Measurements from ENCODE around the gene PRDM16. TPM values are rescaled to one million over a fixed set of nuclear protein-coding genes. Genes with fewer than 3 reads are reported as not detected.
A peak's percentile ranks its signal among the peaks of the same experiment; 100 is the strongest.

PRDM16 gene
- polyA plus RNA-seq, 1 of the 3 experiments (the other 2 are of a cell fraction) = not detected

DNA sequence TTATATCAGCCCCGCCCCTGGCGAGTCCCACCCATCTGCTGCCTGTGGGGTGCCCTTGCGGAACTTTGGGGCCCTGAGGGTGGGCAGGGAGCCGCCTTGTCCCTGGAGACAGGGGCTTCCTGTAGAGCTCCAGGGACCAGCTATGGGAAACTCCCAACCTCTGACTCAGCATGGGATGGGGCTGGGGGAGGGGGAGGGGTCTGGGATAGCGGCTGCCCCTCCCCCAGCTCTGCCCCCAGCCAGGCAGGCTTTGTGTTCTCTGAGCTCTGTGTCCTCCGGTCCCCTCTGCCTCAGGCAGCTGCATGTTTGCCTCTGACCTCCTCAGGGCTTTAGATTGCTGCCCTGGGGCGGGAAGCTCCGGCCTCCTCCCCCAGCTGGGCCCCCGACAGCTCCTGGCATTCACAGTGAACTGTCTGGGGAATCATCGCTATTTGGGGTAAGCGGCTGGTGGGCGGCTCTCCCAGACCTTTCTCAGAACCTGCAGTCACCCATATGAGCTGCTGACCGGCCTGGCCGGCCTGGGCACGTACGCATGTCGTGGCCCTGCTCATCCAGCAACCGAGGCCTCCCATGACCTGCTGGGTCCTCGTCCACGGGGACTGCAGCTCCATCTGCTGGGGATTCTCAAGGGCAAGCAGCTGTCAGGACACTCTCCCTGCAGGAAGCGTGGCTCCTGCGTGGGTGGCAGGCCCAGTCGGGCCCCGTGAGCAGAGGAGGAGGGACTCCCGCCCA is 402.5 kb downstream of the PRDM16 start:
- Histone ChIP-seq H3K27me3 (ENCODE audit: insufficient read depth) (no peaks in the 10 kb centered on the region), H3K9me3 (no peaks in the 10 kb centered on the region), H3K4me3 (ENCODE audit: low read depth in 2 of 2, low read length in 1 of 2) (no peak overlapping the region), H3K27ac (ENCODE audit: low read depth in 2 of 2, low read length in 1 of 2) (no peak overlapping the region), H2AFZ (ENCODE audit: low read depth) (no peak overlapping the region), H3K4me1 (ENCODE audit: control insufficient read depth in 1 of 2, insufficient read depth in 2 of 2, low read depth in 1 of 2, low read length in 1 of 2) (peaks cover 0 to 7% of the 10 kb centered on the region in 2 experiments; a peak in 2 of 4 replicates), H3K9ac (no peak overlapping the region), H4K20me1 (ENCODE audit: insufficient read depth) (no peaks in the 10 kb centered on the region), H3K9me2 (no peaks in the 10 kb centered on the region), H3F3A (replicated peaks; ENCODE audit: insufficient read depth) (no peaks in the 10 kb centered on the region), H3K79me2 (ENCODE audit: insufficient read depth) (no peaks in the 10 kb centered on the region), H3K36me3 (replicated peaks in 1 of 2; ENCODE audit: control insufficient read depth in 1 of 2, insufficient read depth in 2 of 2, low read length in 1 of 2) (no peaks in the 10 kb centered on the region), H3K4me2 (no peak overlapping the region)
- TF ChIP-seq, protein P1, sequence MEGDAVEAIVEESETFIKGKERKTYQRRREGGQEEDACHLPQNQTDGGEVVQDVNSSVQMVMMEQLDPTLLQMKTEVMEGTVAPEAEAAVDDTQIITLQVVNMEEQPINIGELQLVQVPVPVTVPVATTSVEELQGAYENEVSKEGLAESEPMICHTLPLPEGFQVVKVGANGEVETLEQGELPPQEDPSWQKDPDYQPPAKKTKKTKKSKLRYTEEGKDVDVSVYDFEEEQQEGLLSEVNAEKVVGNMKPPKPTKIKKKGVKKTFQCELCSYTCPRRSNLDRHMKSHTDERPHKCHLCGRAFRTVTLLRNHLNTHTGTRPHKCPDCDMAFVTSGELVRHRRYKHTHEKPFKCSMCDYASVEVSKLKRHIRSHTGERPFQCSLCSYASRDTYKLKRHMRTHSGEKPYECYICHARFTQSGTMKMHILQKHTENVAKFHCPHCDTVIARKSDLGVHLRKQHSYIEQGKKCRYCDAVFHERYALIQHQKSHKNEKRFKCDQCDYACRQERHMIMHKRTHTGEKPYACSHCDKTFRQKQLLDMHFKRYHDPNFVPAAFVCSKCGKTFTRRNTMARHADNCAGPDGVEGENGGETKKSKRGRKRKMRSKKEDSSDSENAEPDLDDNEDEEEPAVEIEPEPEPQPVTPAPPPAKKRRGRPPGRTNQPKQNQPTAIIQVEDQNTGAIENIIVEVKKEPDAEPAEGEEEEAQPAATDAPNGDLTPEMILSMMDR (IDR thresholded peaks at IDR 0.05) = peak; percentile 28
- TF ChIP-seq RXRA (IDR thresholded peaks at IDR 0.05; ENCODE audit: borderline replicate concordance, low read depth) (no peak), RAD21 (IDR thresholded peaks at IDR 0.05; ENCODE audit: low read length) (peak; percentile 45), SMC3 (IDR thresholded peaks at IDR 0.05; ENCODE audit: low read depth, low read length) (peak; percentile 43; the same call in 1 of the 2 replicates)
- POLR2A ChIA-PET = no interaction called here
- peak; percentile 73 for DNase-seq
- CTCF ChIA-PET = interaction anchor here (0.9 to 4.1 kb wide), 17 partner anchors 9 to 152 kb away, joined by 3 to 99 read pairs (median 5); partner anchors contain the start of genes ARHGEF16 and MEGF6
- 54% methylated on average over 12 of the region's 25 CpGs for WGBS (ENCODE audit: low lambda C conversion rate)

DNA sequence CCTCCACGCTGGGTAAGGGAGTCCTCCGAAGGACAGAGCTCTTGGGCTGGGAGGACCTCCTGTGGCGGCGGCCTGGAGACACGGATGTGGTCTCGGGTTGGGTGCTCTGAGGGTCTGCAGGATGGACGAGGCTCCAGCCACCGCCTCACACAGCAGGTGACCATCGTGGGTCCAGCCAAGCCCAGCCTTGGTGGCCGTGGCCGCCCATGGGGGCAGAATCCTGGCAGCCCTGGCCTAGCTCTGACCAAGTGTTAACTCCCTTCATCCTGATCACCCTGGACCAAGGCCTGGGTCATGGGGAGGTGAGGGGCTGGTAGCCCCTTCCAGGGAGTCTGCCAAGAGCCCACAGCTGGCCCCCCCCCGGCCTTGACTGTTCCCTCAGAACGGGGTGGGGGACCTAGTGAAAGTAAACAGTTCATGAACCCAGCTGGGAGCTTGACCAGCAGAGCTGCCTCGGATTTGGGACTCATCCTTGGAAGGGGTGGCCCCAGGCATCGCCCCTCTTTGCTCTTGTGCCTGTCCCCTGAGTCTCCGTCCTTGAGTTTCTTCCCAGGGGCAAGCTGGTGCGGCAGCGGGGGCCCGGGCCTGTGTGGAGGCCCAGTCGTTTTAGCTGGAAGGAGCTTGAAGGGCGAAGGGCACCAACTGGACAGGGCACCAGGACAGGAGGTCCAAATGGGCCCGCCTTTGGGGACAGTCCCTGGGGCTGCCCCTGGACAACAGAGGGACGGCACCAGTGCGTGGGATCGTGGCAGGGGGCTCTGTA is 403.3 kb downstream of the PRDM16 start:
- Histone ChIP-seq H3K9ac (no peak overlapping the region), H3K4me2 (no peak overlapping the region), H3F3A (replicated peaks; ENCODE audit: insufficient read depth) (no peaks in the 10 kb centered on the region), H3K79me2 (ENCODE audit: insufficient read depth) (no peaks in the 10 kb centered on the region), H2AFZ (ENCODE audit: low read depth) (no peak overlapping the region), H3K36me3 (replicated peaks in 1 of 2; ENCODE audit: control insufficient read depth in 1 of 2, insufficient read depth in 2 of 2, low read length in 1 of 2) (no peaks in the 10 kb centered on the region), H4K20me1 (ENCODE audit: insufficient read depth) (no peaks in the 10 kb centered on the region), H3K9me2 (no peaks in the 10 kb centered on the region), H3K27ac (ENCODE audit: low read depth in 2 of 2, low read length in 1 of 2) (no peak overlapping the region), H3K9me3 (no peaks in the 10 kb centered on the region), H3K27me3 (ENCODE audit: insufficient read depth) (no peaks in the 10 kb centered on the region), H3K4me1 (ENCODE audit: control insufficient read depth in 1 of 2, insufficient read depth in 2 of 2, low read depth in 1 of 2, low read length in 1 of 2) (peaks cover 0 to 7% of the 10 kb centered on the region in 2 experiments; a peak in 2 of 4 replicates), H3K4me3 (ENCODE audit: low read depth in 2 of 2, low read length in 1 of 2) (no peak overlapping the region)
- ChIA-PET POLR2A (no interaction called here), CTCF (interaction anchor here (0.9 to 4.1 kb wide), 17 partner anchors 8 to 152 kb away, joined by 3 to 99 read pairs (median 5); partner anchors contain the start of genes ARHGEF16 and MEGF6)
- DNase-seq = no peak
- WGBS (ENCODE audit: low lambda C conversion rate) = no CpG with 5 or more reads among the region's 25 CpGs
- TF ChIP-seq CHD2 (IDR thresholded peaks at IDR 0.05; ENCODE audit: low read length, partially characterized antibody) = no peak
- TF ChIP-seq MEF2A (IDR thresholded peaks at IDR 0.05; ENCODE audit: borderline replicate concordance, low read depth) = no peak
- TF ChIP-seq POLR2AphosphoS5 (IDR thresholded peaks at IDR 0.05; ENCODE audit: low read depth, low read length) = no peak
- no peak for TF ChIP-seq GABPA (IDR thresholded peaks at IDR 0.05; ENCODE audit: low read depth)
- TF ChIP-seq MXI1 (IDR thresholded peaks at IDR 0.05; ENCODE audit: low read depth, low read length) = no peak
- no peak for TF ChIP-seq TEAD4 (IDR thresholded peaks at IDR 0.05; ENCODE audit: borderline replicate concordance, insufficient read depth)
- TF ChIP-seq, protein P2, sequence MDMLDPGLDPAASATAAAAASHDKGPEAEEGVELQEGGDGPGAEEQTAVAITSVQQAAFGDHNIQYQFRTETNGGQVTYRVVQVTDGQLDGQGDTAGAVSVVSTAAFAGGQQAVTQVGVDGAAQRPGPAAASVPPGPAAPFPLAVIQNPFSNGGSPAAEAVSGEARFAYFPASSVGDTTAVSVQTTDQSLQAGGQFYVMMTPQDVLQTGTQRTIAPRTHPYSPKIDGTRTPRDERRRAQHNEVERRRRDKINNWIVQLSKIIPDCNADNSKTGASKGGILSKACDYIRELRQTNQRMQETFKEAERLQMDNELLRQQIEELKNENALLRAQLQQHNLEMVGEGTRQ (IDR thresholded peaks at IDR 0.05; ENCODE audit: borderline replicate concordance, low read depth, low read length) = no peak
- TF ChIP-seq YY1 (IDR thresholded peaks at IDR 0.05; ENCODE audit: low read depth) = no peak
- TF ChIP-seq RFX5 (IDR thresholded peaks at IDR 0.05; ENCODE audit: low read length) = no peak
- TF ChIP-seq EP300 (IDR thresholded peaks at IDR 0.05; ENCODE audit: borderline replicate concordance in 1 of 2, low read depth in 1 of 2, low read length in 1 of 2) = no peak
- no peak for TF ChIP-seq NFIC (IDR thresholded peaks at IDR 0.05; ENCODE audit: borderline replicate concordance)
- no peak for TF ChIP-seq NRF1 (IDR thresholded peaks at IDR 0.05; ENCODE audit: low read depth, low read length)
- TF ChIP-seq, protein P3, sequence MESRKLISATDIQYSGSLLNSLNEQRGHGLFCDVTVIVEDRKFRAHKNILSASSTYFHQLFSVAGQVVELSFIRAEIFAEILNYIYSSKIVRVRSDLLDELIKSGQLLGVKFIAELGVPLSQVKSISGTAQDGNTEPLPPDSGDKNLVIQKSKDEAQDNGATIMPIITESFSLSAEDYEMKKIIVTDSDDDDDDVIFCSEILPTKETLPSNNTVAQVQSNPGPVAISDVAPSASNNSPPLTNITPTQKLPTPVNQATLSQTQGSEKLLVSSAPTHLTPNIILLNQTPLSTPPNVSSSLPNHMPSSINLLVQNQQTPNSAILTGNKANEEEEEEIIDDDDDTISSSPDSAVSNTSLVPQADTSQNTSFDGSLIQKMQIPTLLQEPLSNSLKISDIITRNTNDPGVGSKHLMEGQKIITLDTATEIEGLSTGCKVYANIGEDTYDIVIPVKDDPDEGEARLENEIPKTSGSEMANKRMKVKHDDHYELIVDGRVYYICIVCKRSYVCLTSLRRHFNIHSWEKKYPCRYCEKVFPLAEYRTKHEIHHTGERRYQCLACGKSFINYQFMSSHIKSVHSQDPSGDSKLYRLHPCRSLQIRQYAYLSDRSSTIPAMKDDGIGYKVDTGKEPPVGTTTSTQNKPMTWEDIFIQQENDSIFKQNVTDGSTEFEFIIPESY (IDR thresholded peaks at IDR 0.05; ENCODE audit: borderline replicate concordance, low read depth) = no peak

Measured in SK-N-SH (cell line).